Pericardium fibroblast (primary cell): ENCODE data around the gene TAF13. TPM values are rescaled to one million over a fixed set of nuclear protein-coding genes. Genes with fewer than 3 reads are reported as not detected.

ENCODE experiments used
- total RNA-seq: library from RNA; depleted of rRNA; stranded (reverse); fragments of >200 nt; gene quantifications from 2 replicates; pipeline ENCODE4 v1.2.3, GENCODE V29; 2015

The TAF13 gene
- total RNA-seq, result 23.9 and 72.1 TPM in 2 replicates

GRCh38 chr1:109075531-109076490, at the start of gene TAF13:
Gene TAF13, minus strand, starts transcription at chr1:109076003. Its CDS starts 56 bp downstream, at chr1:109075947.

GRCh38 chr1:109113590-109114341, 38.0 kb upstream of the TAF13 start, which contains the start of gene ELAPOR1:
Gene ELAPOR1, plus strand, starts transcription at chr1:109114115. Its CDS starts 69 bp downstream, at chr1:109114184.

DNA sequence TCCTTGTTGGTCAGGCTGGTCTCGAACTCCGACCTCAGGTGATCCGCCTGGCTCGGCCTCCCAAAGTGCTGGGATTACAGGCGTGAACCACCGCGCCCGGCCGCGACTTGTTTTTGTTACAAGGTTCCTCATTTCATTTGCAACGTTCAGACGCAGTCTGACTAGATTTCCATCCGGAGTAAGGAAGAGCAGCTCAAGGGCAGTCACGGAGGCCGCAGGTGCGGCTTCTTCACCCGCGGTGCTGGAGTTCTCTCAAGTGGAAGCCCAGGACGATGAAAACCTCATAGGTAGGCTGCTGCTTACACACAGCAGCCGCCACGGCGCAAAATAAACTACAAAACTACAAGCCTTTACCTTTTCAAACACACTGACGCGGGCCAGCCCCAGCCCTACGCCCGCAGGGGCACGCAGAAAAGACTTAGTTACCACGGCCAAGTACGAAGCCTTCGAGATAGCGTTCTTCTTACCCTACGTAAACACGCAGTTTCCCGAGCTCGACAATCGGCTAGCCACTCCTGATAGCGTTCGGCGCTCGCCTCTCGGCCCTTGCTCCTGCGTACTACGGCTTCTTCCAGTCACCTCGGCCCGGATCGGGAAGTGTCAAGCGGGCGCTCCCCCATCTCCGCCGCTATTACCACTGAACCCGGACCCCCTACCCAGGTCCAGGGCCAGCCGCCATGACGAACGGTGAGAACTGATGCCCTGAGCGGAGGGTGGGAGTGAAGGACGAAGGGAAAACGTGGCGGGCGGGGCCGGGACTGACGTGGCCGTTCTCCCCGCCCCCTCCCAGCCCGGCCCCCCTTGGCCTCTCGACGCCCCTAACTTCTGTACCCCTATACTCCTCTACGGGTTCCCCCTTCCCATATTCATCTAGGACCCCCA, 14.6 kb upstream of the TAF13 start, which contains the start of gene TMEM167B:
TMEM167B (plus strand) TSS at position 569 of the 882 bp plus-strand sequence; CDS start at position 678, 109 bp downstream.

GRCh38 chr1:109041621-109042468, 34.0 kb downstream of the TAF13 start, which contains the start of gene WDR47:
Gene WDR47, minus strand, starts transcription at chr1:109042102. Its CDS starts 18,590 bp downstream, at chr1:109023512.

Other genes starting within 250 kb of the TAF13 start
- gene AKNAD1, start 218.9 kb downstream of the TAF13 start, total RNA-seq, result 0.12 TPM in 1 of 2 replicates, not detected in the other
- 6.4 and 23.9 TPM in 2 replicates for gene GPSM2, start 199.0 kb downstream of the TAF13 start, total RNA-seq
- 22.7 and 25.8 TPM in 2 replicates for gene CLCC1, start 112.5 kb downstream of the TAF13 start, total RNA-seq
- 6.2 and 9.5 TPM in 2 replicates for gene WDR47, start 33.9 kb downstream of the TAF13 start, total RNA-seq
- gene TMEM167B, start 14.8 kb upstream of the TAF13 start, total RNA-seq, result 16.3 and 22.6 TPM in 2 replicates
- not detected in 2 replicates for gene ELAPOR1, start 38.1 kb upstream of the TAF13 start, total RNA-seq
- 220 and 297 TPM in 2 replicates for gene SARS1, start 137.9 kb upstream of the TAF13 start, total RNA-seq
- gene CELSR2, start 173.5 kb upstream of the TAF13 start, total RNA-seq, result 0.43 and 1.2 TPM in 2 replicates
- 5.3 and 9.9 TPM in 2 replicates for gene PSRC1, start 207.1 kb upstream of the TAF13 start, total RNA-seq
- gene MYBPHL, start 231.0 kb upstream of the TAF13 start, total RNA-seq, result not detected in 2 replicates